ENCODE measurements around the gene JAZF1.

JAZF1 gene

GRCh38 chr7:28133872-28134271 is 46.7 kb downstream of the JAZF1 start:
- DNase-seq = no peak

- DNase-seq = no peak
Observed at GRCh38 chr7:28132959-28133870, 47.4 kb downstream of the JAZF1 start.

- DNase-seq = no peak
Observed at GRCh38 chr7:28130277-28130676, 50.3 kb downstream of the JAZF1 start.

- no peak for DNase-seq
Observed at GRCh38 chr7:28128608-28129007, 52.0 kb downstream of the JAZF1 start.

GRCh38 chr7:28126410-28127041 is 54.1 kb downstream of the JAZF1 start:
- DNase-seq = no peak

- DNase-seq = no peak
Observed at GRCh38 chr7:28125431-28126409, 54.9 kb downstream of the JAZF1 start.

- DNase-seq = no peak
Observed at GRCh38 chr7:28124413-28124812, 56.2 kb downstream of the JAZF1 start.

GRCh38 chr7:28123752-28124151 is 56.8 kb downstream of the JAZF1 start:
- no peak for DNase-seq

GRCh38 chr7:28121496-28121895 is 59.1 kb downstream of the JAZF1 start:
- no peak for DNase-seq

- no peak for DNase-seq
Observed at GRCh38 chr7:28116041-28116440, 64.6 kb downstream of the JAZF1 start.

- no peak for DNase-seq
Observed at GRCh38 chr7:28115261-28115660, 65.3 kb downstream of the JAZF1 start.

GRCh38 chr7:28114056-28114455 is 66.5 kb downstream of the JAZF1 start:
- peak; percentile 23 for DNase-seq

- DNase-seq = no peak
Observed at GRCh38 chr7:28112883-28113540, 67.6 kb downstream of the JAZF1 start.

GRCh38 chr7:28112467-28112866 is 68.1 kb downstream of the JAZF1 start:
- DNase-seq = no peak

GRCh38 chr7:28112012-28112411 is 68.6 kb downstream of the JAZF1 start:
- no peak for DNase-seq

GRCh38 chr7:28110427-28111012 is 70.1 kb downstream of the JAZF1 start:
- DNase-seq = no peak

GRCh38 chr7:28108747-28109146 is 71.8 kb downstream of the JAZF1 start:
- no peak for DNase-seq

- DNase-seq = no peak
Observed at GRCh38 chr7:28107960-28108359, 72.6 kb downstream of the JAZF1 start.

- peak; percentile 87 for DNase-seq
Observed at GRCh38 chr7:28106321-28106829, 74.2 kb downstream of the JAZF1 start.

- no peak for DNase-seq
Observed at GRCh38 chr7:28105234-28105633, 75.4 kb downstream of the JAZF1 start.

- peak; percentile 21 for DNase-seq
Observed at GRCh38 chr7:28104811-28105210, 75.8 kb downstream of the JAZF1 start.

- DNase-seq = peak; percentile 21
Observed at GRCh38 chr7:28104041-28104541, 76.5 kb downstream of the JAZF1 start.
